GM12875 (cell line): ENCODE results near the gene ATP8B4.

ENCODE experiments used
- H3K4me3 ChIP-seq: one replicate; pipeline ENCODE4 v1.5.1; 2011; ENCODE audit warnings: low read depth, low read length, control low read depth
- TF ChIP-seq, protein P1 (sequence below): IDR thresholded peaks from 2 replicates; pipeline ENCODE4 v1.5.1; 2011; ENCODE audit warnings: low read depth, mild to moderate bottlenecking, control low read depth, inconsistent platforms, low read length, moderate library complexity, borderline replicate concordance; ENCODE audit not compliant: insufficient read depth

Gene ATP8B4

DNA sequence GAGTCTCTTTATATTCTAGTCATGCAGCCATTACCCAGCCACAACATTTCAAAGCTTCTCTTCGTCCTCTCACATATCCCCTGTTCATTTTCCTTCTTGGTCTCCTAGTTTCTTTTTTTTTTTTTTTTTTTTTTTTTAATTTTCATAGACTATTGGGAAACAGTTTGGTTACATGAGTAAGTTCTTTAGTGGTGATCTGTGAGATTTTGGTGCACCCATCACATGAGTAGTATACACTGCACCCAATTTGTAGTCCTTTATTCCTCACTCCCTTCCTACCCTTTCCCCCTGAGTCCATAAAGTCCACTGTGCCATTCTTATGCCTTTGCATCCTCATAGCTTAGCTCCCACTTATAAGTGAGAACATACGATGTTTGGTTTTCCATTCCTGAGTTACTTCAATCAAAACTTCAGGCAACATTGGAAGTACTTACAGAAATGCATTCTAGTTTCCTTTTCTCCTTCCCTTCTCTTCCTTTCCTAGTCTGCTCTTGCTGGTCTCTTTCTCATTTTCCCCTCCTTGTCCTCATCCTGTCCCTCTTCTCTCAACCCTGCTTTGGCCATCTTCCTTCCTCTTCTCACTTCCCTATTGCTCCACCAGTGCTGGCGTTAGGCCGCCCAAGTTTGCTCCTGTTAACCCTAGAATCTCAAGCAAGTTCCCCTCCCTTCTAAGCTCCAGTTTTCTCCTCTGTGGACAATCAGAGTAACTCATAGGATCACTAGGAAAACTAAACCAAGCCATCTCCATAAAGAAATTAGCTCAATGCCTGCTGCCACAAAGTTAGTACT lies 4.8 kb downstream of the ATP8B4 start:
- TF ChIP-seq, protein P1, sequence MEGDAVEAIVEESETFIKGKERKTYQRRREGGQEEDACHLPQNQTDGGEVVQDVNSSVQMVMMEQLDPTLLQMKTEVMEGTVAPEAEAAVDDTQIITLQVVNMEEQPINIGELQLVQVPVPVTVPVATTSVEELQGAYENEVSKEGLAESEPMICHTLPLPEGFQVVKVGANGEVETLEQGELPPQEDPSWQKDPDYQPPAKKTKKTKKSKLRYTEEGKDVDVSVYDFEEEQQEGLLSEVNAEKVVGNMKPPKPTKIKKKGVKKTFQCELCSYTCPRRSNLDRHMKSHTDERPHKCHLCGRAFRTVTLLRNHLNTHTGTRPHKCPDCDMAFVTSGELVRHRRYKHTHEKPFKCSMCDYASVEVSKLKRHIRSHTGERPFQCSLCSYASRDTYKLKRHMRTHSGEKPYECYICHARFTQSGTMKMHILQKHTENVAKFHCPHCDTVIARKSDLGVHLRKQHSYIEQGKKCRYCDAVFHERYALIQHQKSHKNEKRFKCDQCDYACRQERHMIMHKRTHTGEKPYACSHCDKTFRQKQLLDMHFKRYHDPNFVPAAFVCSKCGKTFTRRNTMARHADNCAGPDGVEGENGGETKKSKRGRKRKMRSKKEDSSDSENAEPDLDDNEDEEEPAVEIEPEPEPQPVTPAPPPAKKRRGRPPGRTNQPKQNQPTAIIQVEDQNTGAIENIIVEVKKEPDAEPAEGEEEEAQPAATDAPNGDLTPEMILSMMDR, result no peak
- no peak overlapping the region for H3K4me3 ChIP-seq

DNA sequence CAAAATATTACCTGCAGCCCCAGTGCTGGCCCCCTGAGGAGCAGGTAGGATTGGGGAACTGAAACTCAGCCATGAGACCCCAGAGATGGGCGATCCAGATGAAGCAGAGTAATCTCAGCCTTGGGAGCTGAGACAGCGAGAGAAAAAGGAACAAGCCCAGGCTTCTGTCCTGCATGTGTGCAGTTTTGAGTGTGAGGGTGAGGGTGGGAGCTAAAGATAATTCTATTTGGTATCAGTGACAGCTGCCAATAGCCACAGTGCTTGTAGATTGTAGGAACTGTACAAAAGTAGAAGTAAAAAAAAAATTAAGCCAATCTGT lies 5.9 kb downstream of the ATP8B4 start:
- TF ChIP-seq, protein P1, result no peak
- no peak overlapping the region for H3K4me3 ChIP-seq

DNA sequence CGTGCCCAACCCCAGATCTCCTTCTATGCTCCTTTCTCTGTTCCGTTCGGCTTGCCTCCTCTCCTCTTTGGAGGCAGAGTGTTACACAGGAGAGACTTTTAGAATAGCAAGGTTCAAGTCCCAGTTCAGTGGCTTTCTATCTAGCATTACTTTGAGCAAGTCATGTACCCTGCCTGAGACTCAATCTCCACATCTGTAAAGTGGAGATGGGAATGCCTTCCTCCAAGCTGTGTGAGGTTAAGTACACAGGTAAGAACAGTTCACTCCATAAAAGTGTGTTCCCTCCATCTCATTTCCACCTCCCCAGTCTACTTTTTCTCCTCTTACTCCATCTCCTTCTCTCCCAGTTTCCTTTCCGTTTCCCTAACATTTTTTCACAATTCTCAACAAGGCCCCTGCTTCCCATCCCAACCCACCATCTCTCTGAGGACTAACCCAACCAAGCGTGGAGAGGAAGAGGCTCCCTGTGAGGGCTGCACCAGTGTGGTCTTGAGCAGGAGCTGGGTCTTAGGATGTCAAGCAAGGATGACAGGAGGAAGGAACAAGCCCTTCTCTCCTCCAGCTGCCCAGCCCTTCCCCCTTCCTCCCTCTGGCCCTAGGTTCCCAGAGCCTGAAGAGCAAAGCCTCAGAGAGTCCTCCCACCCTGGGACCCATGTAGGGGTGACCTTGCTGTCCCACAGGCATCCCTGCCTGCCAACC lies 6.4 kb downstream of the ATP8B4 start:
- TF ChIP-seq, protein P1, result no peak
- no peak overlapping the region for H3K4me3 ChIP-seq

DNA sequence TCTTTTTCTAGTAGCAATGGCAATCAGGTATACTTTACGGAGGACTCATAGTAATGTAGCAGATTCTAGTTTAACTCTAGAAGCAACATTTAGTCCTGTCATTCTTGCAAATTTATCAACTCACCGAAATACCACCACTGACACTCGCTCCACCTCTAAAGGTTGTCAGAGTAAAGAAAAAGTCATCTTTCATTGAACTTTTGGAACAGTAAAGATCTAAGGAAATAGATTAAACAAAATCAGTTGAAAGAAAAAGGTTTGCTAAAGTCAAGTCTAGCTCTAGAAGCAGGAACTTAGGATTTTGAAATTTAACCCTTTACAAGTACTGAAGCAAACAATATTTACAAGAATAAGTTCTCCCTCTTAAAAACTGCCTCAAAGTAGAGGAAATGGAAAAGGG lies 8.7 kb downstream of the ATP8B4 start:
- H3K4me3 ChIP-seq, result no peak overlapping the region
- TF ChIP-seq, protein P1, result no peak

DNA sequence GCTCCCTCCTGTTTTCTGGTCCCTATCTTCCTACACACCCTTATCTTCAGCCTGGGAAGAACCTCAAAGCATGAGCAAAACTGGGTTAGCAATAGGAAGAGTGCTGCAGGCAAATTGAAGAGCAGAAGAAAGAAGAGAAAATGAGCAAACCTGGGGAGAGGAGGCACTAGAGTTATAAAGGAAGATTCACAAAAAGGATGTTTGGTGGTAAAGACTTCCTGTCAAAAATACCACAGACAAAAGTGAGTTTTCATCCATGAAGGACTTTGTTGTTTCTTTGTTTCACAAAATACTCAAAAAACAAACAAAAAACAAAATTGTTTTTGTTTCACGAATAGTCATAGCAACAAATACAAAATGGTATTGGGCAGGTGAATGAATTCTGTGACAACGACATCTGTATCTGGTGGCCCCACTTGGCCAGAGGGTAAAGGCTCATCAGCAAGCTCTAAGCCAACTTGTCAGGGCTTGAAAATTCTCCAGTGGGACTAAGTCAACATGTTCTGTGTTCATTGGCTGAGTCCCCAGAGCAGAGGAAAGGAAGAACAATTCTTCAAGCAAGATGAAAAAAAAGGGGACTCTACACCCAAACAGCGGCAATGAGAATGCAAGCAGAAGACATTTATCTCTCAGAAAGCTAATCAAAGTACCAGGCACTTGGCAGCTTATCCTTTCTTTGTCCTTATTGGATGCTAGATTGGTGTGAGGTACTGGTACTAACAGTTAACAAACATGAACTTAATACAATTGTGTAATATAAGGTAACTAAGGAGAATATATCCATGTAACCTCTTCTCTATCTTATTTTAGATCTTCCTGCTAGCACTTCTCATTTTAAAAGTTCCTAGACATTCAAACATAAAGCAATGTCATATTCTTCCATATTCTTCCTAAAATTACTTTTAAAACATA lies 9.7 kb downstream of the ATP8B4 start:
- TF ChIP-seq, protein P1, result no peak
- H3K4me3 ChIP-seq, result no peak overlapping the region

DNA sequence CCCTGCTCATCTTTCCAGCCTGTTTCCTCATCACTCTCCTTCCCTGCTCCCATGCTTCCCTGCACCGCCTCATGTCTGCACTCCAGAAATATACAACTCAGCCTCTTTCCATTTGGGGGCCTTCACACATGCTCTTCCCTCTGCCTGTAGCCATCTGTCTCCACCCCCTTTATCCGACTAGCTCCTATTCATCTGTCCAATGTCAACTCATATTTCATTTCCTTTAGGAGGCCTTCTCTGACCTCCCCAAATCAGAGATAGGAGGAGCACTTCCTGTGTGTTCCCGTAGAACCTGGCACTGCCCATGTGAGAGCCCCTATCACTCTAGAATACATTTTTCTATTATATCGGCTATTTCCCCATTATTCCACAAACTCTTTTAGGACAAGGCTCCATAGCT lies 10.6 kb downstream of the ATP8B4 start:
- TF ChIP-seq, protein P1, result no peak
- H3K4me3 ChIP-seq, result no peak overlapping the region
